ENCODE measurements around the gene GNS. TPM values are rescaled to one million over a fixed set of nuclear protein-coding genes. Genes with fewer than 3 reads are reported as not detected.
"Not testable (repeated sequence)": the region's sequence is repeated elsewhere in the genome, so short reads cannot be mapped to it uniquely, and the experiment has no call there.

GNS gene
- polyA plus RNA-seq (ENCODE audit: insufficient read length in 3 of 3): 100 to 1,000 TPM; 159 to 183 (median 180) TPM

- peak; percentile 83 to 91 (median 89) for DNase-seq (ENCODE audit: low read depth in 3 of 3, low spot score in 2 of 3)
These were observed at the start of gene GNS for GRCh38 chr12:64759035-64759894. Gene GNS (minus strand): TSS chr12:64759406. CDS start chr12:64759276, 130 bp downstream.

DNA sequence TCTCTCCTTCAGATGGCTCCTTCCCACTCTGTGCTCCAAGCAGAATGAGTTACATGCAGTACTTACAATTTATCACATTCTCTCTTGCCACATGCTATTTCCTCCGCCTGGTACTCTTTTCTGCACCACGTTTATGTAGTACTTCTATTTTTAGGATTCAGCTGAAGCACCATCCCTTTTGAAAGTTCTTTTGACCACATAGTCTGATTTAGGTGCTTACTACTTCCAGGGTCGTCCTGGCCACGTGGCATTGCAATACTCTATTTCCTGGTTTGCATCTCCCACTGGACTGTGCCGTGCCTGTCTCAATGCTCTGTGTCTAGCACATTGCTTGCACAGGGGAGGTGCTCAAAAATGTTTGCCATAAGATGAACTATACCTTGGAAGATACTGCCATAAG lies 48.9 kb upstream of the GNS start:
- no peak for DNase-seq (ENCODE audit: low read depth in 3 of 3, low spot score in 2 of 3)

DNA sequence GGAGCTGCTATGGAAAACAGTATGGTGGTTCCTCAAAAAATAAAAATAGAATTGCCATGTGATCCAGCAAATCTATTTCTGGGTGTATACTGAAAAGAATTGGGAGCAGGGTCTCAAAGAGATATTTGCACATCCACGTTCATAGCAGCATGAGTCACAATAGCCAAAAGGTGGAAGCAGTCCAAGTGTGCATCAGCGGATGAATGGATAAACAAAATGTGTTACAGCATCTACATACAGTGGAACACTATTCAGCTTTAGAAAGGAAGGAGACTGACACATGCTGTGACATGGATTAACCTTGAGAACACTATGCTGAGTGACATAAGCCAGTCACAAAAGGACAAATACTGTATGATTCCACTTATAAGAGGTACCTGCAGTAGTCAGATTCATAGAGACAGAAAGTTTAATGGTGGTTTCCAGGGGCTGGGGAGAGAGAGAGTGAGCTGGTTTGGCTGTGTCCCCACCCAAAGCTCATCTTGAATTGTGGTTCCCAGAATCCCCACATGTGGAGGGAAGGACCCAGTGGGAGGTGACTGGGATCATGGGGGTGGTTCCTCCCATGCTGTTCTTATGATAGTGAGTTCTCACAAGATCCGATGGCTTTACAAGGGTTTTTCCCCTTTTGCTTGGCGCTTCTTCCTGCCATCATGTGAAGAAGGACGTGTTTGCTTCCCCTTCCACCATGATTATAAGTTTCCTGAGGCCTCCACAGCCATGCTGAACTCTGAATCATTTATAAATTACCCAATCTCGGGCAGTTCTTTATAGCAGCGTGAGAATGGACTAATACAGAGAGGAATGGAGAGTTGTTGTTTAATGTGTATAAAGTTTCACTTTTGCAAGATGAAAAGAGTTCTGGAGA lies 47.6 kb upstream of the GNS start:
- no peak for DNase-seq (ENCODE audit: low read depth in 3 of 3, low spot score in 2 of 3)

- DNase-seq (ENCODE audit: low read depth in 3 of 3, low spot score in 2 of 3): no peak
These were observed 47.0 kb upstream of the GNS start for GRCh38 chr12:64806173-64806572.

DNA sequence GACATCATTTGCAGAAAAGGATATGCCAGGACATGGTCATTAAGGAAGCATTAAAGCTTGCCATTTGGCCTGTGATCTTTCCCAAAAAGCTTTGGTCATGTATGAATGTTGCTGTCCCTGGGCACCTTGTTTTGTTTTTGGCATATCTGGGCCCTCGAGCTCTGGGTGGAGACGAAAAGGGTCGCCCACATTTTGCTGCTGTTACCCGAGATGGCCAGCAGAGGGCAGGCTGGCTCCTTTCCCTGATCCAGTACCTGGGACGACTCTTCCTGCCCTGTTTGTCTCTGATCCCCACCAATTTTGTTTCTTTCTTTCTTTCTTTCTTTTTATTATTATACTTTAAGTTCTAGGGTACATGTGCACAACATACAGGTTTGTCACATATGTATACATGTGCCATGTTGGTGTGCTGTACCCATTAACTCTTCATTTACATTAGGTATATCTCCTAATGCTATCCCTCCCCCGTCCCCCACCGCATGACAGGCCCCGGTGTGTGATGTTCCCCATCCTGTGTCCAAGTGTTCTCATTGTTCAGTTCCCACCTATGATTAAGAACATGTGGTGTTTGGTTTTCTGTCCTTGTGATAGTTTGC lies 43.1 kb upstream of the GNS start:
- DNase-seq (ENCODE audit: low read depth in 3 of 3, low spot score in 2 of 3): not testable (repeated sequence)

DNA sequence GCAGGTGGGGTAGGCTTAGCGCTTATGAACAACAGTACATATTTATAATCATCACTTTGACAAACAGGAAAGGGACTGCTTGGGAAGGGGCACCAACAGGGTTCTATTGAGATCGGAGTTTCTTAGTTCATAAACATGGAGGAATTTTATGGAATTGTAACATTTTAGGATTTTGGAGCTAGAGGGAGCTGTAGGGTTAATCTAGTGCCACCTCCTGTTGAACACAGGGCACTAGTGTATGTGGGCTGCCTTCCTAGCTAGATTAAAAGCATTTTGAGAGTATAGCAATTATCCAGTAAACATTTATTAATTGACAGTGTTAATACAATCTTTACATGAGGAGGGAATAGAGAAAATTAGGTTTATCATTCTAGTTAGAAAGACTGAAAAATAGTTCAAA lies 42.2 kb upstream of the GNS start:
- no peak for DNase-seq (ENCODE audit: low read depth in 3 of 3, low spot score in 2 of 3)

GRCh38 chr12:64800640-64801039 lies 41.4 kb upstream of the GNS start:
- DNase-seq (ENCODE audit: low read depth in 3 of 3, low spot score in 2 of 3): no peak

DNA sequence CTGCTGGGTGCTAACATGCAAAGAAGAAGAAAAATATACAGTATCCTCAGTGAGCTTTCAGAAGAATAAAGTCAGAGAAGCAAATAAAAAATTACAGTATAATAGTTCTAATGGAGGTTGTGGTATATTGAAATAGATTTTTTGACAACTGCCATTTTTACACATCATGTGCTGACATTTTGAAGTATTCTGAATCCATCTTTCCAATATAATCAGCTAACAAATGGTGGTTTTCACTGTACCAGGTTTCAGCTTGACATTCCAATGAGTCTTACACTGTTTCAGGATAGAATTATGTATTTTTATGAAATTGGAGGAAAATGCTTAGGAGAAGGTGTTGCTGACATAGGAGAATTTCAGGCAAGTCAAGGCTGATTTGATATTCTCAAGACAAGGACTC lies 39.0 kb upstream of the GNS start:
- no peak for DNase-seq (ENCODE audit: low read depth in 3 of 3, low spot score in 2 of 3)

DNA sequence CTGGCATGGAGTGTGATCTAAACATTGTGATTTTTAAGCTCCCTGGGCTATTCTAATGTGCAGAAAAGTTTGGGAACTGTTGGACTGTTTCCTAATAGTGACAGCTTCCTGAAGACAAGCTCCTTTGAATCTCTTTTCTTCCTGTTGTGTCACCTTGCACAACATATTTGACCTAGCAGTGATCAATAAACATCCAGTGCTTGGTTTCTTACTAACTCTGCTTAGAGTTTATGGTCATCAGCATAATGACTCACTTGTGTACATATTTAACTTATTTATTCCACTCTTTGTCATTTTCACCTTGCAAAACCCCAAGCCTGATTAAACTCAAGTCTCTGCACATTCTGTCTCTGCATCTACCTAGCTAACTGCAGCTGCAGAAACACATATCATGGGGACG lies 38.0 kb upstream of the GNS start:
- no peak for DNase-seq (ENCODE audit: low read depth in 3 of 3, low spot score in 2 of 3)

GRCh38 chr12:64796205-64796845 lies 37.1 kb upstream of the GNS start:
- peak in 1 of 3 donors; percentile 69 for DNase-seq (ENCODE audit: low read depth in 3 of 3, low spot score in 2 of 3)

- no peak for DNase-seq (ENCODE audit: low read depth in 3 of 3, low spot score in 2 of 3)
These were observed 35.1 kb upstream of the GNS start for GRCh38 chr12:64794305-64794704.

DNA sequence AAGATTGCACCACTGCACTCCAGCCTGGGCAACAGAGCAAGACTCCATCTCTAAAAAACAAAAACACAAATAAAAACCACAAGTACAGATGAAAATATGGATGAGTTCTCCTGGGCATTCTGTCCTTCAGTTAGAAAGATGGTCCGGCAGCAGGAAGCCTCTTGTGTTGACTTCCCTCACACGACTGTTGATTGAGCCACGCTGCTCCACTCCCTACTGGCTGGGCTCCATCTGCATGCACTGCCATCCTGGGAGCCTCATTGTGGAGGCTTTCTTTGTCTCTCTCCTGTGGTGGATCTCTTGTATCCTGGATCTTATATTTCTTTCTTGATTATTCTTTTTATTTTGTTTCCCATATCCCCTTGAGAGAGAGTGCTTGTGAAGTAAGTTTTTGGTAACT lies 34.4 kb upstream of the GNS start:
- DNase-seq (ENCODE audit: low read depth in 3 of 3, low spot score in 2 of 3): no peak

- no peak for DNase-seq (ENCODE audit: low read depth in 3 of 3, low spot score in 2 of 3)
These were observed 32.9 kb upstream of the GNS start for GRCh38 chr12:64792128-64792527.

- DNase-seq (ENCODE audit: low read depth in 3 of 3, low spot score in 2 of 3): no peak
These were observed 31.8 kb upstream of the GNS start for GRCh38 chr12:64791036-64791435.

DNA sequence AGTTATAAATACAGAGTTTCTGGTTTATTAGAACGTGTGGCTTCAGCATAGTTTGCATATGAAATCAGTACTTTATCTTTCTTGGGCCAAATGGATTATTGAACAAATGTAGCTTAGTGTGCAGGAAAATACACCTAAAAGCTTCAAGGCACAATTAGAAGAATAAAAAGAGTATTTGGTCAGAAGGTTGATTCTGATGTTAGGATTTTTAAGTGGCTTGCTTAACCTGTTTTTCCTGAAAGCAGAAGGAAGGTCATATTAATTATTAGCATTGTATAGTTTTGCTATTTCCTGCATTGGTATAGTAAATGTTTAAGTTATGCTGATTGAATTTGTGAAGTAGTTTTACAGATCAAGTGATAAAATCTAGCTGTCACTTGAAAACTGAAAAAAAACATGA lies 31.0 kb upstream of the GNS start:
- no peak for DNase-seq (ENCODE audit: low read depth in 3 of 3, low spot score in 2 of 3)

DNA sequence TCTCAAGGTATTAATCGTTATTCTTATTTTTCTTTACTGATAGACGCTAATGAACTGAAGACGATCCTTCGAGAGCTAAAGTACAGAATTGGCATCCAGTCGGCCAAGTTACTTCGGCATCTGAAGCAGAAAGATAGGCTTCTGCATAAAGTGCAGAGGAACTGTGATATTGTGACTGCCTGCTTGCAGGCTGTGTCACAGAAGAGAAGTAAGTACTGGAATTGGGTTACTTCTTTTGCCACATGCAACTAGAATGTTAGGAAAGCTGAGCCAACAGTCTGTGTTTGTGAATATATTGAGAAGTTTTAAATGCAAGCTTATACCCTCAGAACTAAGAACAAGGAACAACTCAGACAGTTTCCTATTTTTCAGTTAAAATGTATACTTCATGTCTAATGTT lies 26.6 kb upstream of the GNS start:
- DNase-seq (ENCODE audit: low read depth in 3 of 3, low spot score in 2 of 3): no peak

- DNase-seq (ENCODE audit: low read depth in 3 of 3, low spot score in 2 of 3): no peak
These were observed 23.1 kb upstream of the GNS start for GRCh38 chr12:64782191-64782876.

GRCh38 chr12:64781280-64782190 lies 22.3 kb upstream of the GNS start:
- DNase-seq (ENCODE audit: low read depth in 3 of 3, low spot score in 2 of 3): no peak

Measured in right renal cortex interstitium (tissue), 3 donors.